ENCODE measurements around the gene RPTOR.

DNA sequence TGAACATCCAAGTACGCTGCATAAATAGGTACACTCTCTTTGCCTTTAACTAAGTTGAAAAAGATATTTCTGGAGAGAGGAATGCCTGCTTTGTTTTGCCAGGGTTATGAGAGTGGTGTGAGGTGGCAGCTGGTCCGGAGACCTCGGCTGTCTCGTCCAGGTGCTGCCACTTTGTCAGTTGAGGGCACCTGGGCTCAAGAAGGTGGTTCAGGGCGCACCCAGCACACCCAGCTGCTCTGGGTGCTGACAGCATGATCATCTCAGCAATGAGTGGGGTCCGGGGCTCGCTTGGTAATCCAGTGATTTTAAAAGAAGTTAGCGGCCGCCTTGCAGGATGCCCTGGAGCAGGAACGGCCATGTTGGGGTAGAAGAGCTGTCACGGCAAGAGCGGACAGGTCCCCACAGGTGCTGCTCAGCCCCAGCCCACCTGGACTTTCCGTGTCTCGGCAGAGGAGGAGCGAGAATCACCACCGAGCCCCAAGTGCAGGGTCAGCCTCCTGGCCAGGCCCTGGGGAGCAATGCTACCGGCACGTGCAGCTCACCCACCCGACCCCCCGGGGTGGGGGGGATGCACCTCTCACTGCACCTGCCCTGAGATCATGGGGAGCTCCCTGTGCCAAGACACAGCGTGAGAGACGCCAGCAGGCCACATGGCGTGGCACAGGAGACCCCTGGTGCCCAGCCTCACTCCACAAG is 379.6 kb downstream of the RPTOR start:
- no peak for TF ChIP-seq CTCF (IDR thresholded peaks at IDR 0.05; ENCODE audit: insufficient read depth, low read depth, low read length)
- TF ChIP-seq EZH2 (IDR thresholded peaks at IDR 0.05; ENCODE audit: insufficient read depth, low read length), result no peak
